Brain microvascular endothelial cell (primary cell): ENCODE results near the gene COX5A.

Experiments
- DNase-seq: peaks from one replicate; pipeline ENCODE4 v3.0.0-alpha.2; 2020
- H3K27ac ChIP-seq: fragments of 250-450 bp; sonication (Bioruptor Pico); 2 replicates; pipeline ENCODE4 v1.5.1; 2020; ENCODE audit warnings: mild to moderate bottlenecking, moderate library complexity
- H3K27me3 ChIP-seq: fragments of 250-450 bp; sonication (Bioruptor Pico); replicated peaks from 2 replicates; pipeline ENCODE4 v1.5.1; 2020; ENCODE audit warnings: mild to moderate bottlenecking
- H3K36me3 ChIP-seq: fragments of 250-450 bp; sonication (Bioruptor Pico); replicated peaks from 2 replicates; pipeline ENCODE4 v1.5.1; 2020; ENCODE audit warnings: mild to moderate bottlenecking
- H3K4me3 ChIP-seq: 2 replicates; pipeline ENCODE4 v1.5.1; 2011; ENCODE audit warnings: low read depth, mild to moderate bottlenecking, control low read depth, low read length, moderate library complexity
- CTCF ChIP-seq: IDR thresholded peaks from 2 replicates; pipeline ENCODE4 v1.5.1; 2011; ENCODE audit warnings: low read depth, mild to moderate bottlenecking, moderate library complexity, low read length, control low read depth, inconsistent platforms; ENCODE audit errors: missing control alignments
- in situ Hi-C: cut with HindIII; loops from 2 replicates; pipeline ENCODE4 v1.10.0; 2017; ENCODE audit warnings: low sequenced_read_pairs, low pct_ligation_motif_present

Gene COX5A

GRCh38 chr15:74872702-74873035 is 65.2 kb downstream of the COX5A start:
- in situ Hi-C loops, result no loop called here
- no peak for TF ChIP-seq CTCF
- Histone ChIP-seq H3K36me3 (no peaks in the 10 kb centered on the region), H3K27me3 (no peaks in the 10 kb centered on the region), H3K27ac (peak overlapping the region; percentile 92), H3K4me3 (peak overlapping the region; percentile 82)
- no peak for DNase-seq

GRCh38 chr15:74870436-74871215 is 67.2 kb downstream of the COX5A start:
- TF ChIP-seq CTCF, result no peak
- Histone ChIP-seq H3K27me3 (no peaks in the 10 kb centered on the region), H3K27ac (no peak overlapping the region), H3K4me3 (no peak overlapping the region), H3K36me3 (peaks cover 2% of the 10 kb centered on the region)
- in situ Hi-C loops, result no loop called here
- DNase-seq, result no peak
